Naive thymus-derived CD8-positive, alpha-beta T cell (primary cell): ENCODE results near the gene CAMKK2. TPM values are rescaled to one million over a fixed set of nuclear protein-coding genes. Genes with fewer than 3 reads are reported as not detected.
"Not testable (repeated sequence)": the region's sequence is repeated elsewhere in the genome, so short reads cannot be mapped to it uniquely, and the experiment has no call there.

Experiments used
- ATAC-seq, 2 donors: fragments of 150-1000 bp; cut with Tn5 transposase in 1 of 2; sonication (Bioruptor Pico), chemical (Tn5 transposase) in 1 of 2; 1 replicate in 1 of 2; 2 replicates in 1 of 2; pipeline ENCODE4 v1.10.0; 2021; ENCODE audit warnings: mild to moderate bottlenecking in 2 of 2, moderate library complexity in 2 of 2
- POLR2A ChIA-PET: fragments of 350-600 bp; sonication (Branson Sonifier 250); formaldehyde crosslinking; loops from one replicate; lab custom pipeline; 2021; ENCODE audit warnings: antibody characterized with exemption; lab: Charles Lee
- DNase-seq, 10 donors: peaks; one replicate each; pipeline versions ENCODE4 v3.0.0 to v3.0.0-alpha.2; 2020 to 2022
- H3K27ac Mint-ChIP-seq, 10 donors: one replicate each; pipeline ENCODE4 v1.8.0; 2020 to 2022; ENCODE audit warnings: mild to moderate bottlenecking in 10 of 10, mixed read lengths in 10 of 10, moderate library complexity in 4 of 10, inconsistent platforms in 1 of 10
- H3K27me3 Mint-ChIP-seq, 5 donors: one replicate each; pipeline ENCODE4 v1.8.0; 2021 to 2022; ENCODE audit warnings: mixed read lengths in 5 of 5
- H3K36me3 Mint-ChIP-seq, 3 donors: one replicate each; pipeline ENCODE4 v1.8.0; 2020 to 2022; ENCODE audit warnings: mixed read lengths in 3 of 3, mild to moderate bottlenecking in 2 of 3, inconsistent platforms in 1 of 3
- H3K4me1 Mint-ChIP-seq, 4 donors: one replicate each; pipeline ENCODE4 v1.8.0; 2021 to 2022; ENCODE audit warnings: mixed read lengths in 4 of 4
- H3K4me3 Mint-ChIP-seq, 10 donors: one replicate each; pipeline ENCODE4 v1.8.0; 2020 to 2022; ENCODE audit warnings: mild to moderate bottlenecking in 10 of 10, mixed read lengths in 10 of 10, moderate library complexity in 6 of 10, inconsistent platforms in 1 of 10
- H3K9me3 Mint-ChIP-seq, 9 donors: one replicate each; pipeline ENCODE4 v1.8.0; 2020 to 2022; ENCODE audit warnings: mixed read lengths in 9 of 9, mild to moderate bottlenecking in 3 of 9, inconsistent platforms in 1 of 9, moderate library complexity in 1 of 9
- polyA plus RNA-seq, 3 donors: library from polyadenylated mRNA; unstranded; fragments of 300-500 nt; fragmentation: Illumina TruSeq; gene quantifications; one replicate each; pipeline ENCODE4 v1.2.3, GENCODE V29; 2021
- total RNA-seq, 8 experiments: library from RNA in 2 of 8; stranded (reverse) in 2 of 8; gene quantifications; one replicate each; pipeline ENCODE4 v1.2.3 and lab custom pipeline; 2021 to 2026

CAMKK2 gene
- total and polyA plus RNA-seq, 5 experiments from 2014 or later: 10.0 to 15.5 (median 14.1) TPM

- H3K4me3 Mint-ChIP-seq: peak overlapping the region; percentile 4 to 91 (median 86)
- peaks cover 0 to 22% (median 5%) of the 10 kb centered on the region in 3 donors for H3K36me3 Mint-ChIP-seq
- no peaks in the 10 kb centered on the region for H3K27me3 Mint-ChIP-seq
- peak overlapping the region; percentile 99 to 100 (median 100) for H3K27ac Mint-ChIP-seq
- no peaks in the 10 kb centered on the region for H3K9me3 Mint-ChIP-seq
- ATAC-seq (no peak), DNase-seq (no peak)
- POLR2A ChIA-PET: interaction anchor here (0.8 to 4.2 kb wide), 7 partner anchors 12 to 30 kb away, joined by 3 to 47 read pairs (median 4); partner anchors contain the start of gene P2RX4
- H3K4me1 Mint-ChIP-seq: peaks cover 15 to 55% (median 49%) of the 10 kb centered on the region in 4 donors
These were observed 57.7 kb downstream of the CAMKK2 start for GRCh38 chr12:121238604-121239350.

- POLR2A ChIA-PET: interaction anchor here (0.9 to 4.2 kb wide), 6 partner anchors 11 to 145 kb away, joined by 3 to 47 read pairs (median 4); partner anchors contain the start of gene P2RX4
These were observed 58.4 kb downstream of the CAMKK2 start for GRCh38 chr12:121238086-121238485.

GRCh38 chr12:121237415-121237814, 59.1 kb downstream of the CAMKK2 start:
- H3K4me3 Mint-ChIP-seq: peak overlapping the region in 1 of 10 donors; percentile 38
- H3K27me3 Mint-ChIP-seq: no peaks in the 10 kb centered on the region
- ATAC-seq (no peak), DNase-seq (no peak)
- H3K4me1 Mint-ChIP-seq: peaks cover 15 to 47% (median 44%) of the 10 kb centered on the region in 4 donors
- POLR2A ChIA-PET: interaction anchor here (0.9 to 4.2 kb wide), 4 partner anchors 11 to 144 kb away, joined by 3 to 47 read pairs (median 3); no protein-coding TSS in a partner anchor
- peak overlapping the region; percentile 99 to 100 (median 100) for H3K27ac Mint-ChIP-seq
- no peaks in the 10 kb centered on the region for H3K9me3 Mint-ChIP-seq
- peaks cover 0 to 34% (median 6%) of the 10 kb centered on the region in 3 donors for H3K36me3 Mint-ChIP-seq

More at GRCh38 chr12:121238086-121238485, 58.4 kb downstream of the CAMKK2 start:
- ATAC-seq (no peak), DNase-seq (no peak)
- H3K9me3 Mint-ChIP-seq: no peaks in the 10 kb centered on the region
- H3K27me3 Mint-ChIP-seq: no peaks in the 10 kb centered on the region
- H3K4me1 Mint-ChIP-seq: peaks cover 15 to 48% (median 45%) of the 10 kb centered on the region in 4 donors
- H3K4me3 Mint-ChIP-seq: peak overlapping the region in 3 of 10 donors; percentile 38 to 39 (median 38)
- H3K27ac Mint-ChIP-seq: peak overlapping the region; percentile 99 to 100 (median 100)
- peaks cover 0 to 28% (median 5%) of the 10 kb centered on the region in 3 donors for H3K36me3 Mint-ChIP-seq

GRCh38 chr12:121236776-121237175, 59.7 kb downstream of the CAMKK2 start:
- Mint-ChIP-seq H3K27ac (peak overlapping the region in 7 of 10 donors; percentile 40 to 86 (median 66)), H3K4me1 (peaks cover 15 to 43% (median 40%) of the 10 kb centered on the region in 4 donors), H3K9me3 (no peaks in the 10 kb centered on the region), H3K36me3 (peaks cover 0 to 39% (median 6%) of the 10 kb centered on the region in 3 donors), H3K4me3 (no peak overlapping the region), H3K27me3 (no peaks in the 10 kb centered on the region)
- no peak for ATAC-seq
- DNase-seq: no peak
- POLR2A ChIA-PET: no interaction called here

GRCh38 chr12:121233628-121234020, 62.9 kb downstream of the CAMKK2 start:
- H3K27me3 Mint-ChIP-seq: no peaks in the 10 kb centered on the region
- ATAC-seq: no peak
- POLR2A ChIA-PET: interaction anchor here (0.8 kb wide), 1 partner anchor 9 kb away, joined by 8 read pairs; no protein-coding TSS in a partner anchor
- no peak overlapping the region for H3K4me3 Mint-ChIP-seq
- peak overlapping the region in 2 of 10 donors; percentile 9 to 77 for H3K27ac Mint-ChIP-seq
- no peaks in the 10 kb centered on the region for H3K9me3 Mint-ChIP-seq
- H3K36me3 Mint-ChIP-seq: peaks cover 0 to 48% (median 6%) of the 10 kb centered on the region in 3 donors
- H3K4me1 Mint-ChIP-seq: peaks cover 4 to 23% (median 12%) of the 10 kb centered on the region in 4 donors
- no peak for DNase-seq

- ATAC-seq: no peak
- peak overlapping the region in 4 of 10 donors; percentile 9 to 77 (median 30) for H3K27ac Mint-ChIP-seq
- no peak overlapping the region for H3K4me3 Mint-ChIP-seq
- H3K27me3 Mint-ChIP-seq: no peaks in the 10 kb centered on the region
- peaks cover 4 to 17% (median 9%) of the 10 kb centered on the region in 4 donors for H3K4me1 Mint-ChIP-seq
- POLR2A ChIA-PET: no interaction called here
- H3K9me3 Mint-ChIP-seq: no peaks in the 10 kb centered on the region
- no peak for DNase-seq
- H3K36me3 Mint-ChIP-seq: peaks cover 0 to 51% (median 6%) of the 10 kb centered on the region in 3 donors
These were observed 63.4 kb downstream of the CAMKK2 start for GRCh38 chr12:121232977-121233627.

GRCh38 chr12:121232163-121232562, 64.3 kb downstream of the CAMKK2 start:
- POLR2A ChIA-PET: no interaction called here
- Mint-ChIP-seq H3K36me3 (peaks cover 0 to 51% (median 6%) of the 10 kb centered on the region in 3 donors), H3K4me3 (no peak overlapping the region), H3K4me1 (peaks cover 0 to 15% (median 7%) of the 10 kb centered on the region in 4 donors), H3K27me3 (no peaks in the 10 kb centered on the region), H3K9me3 (no peaks in the 10 kb centered on the region), H3K27ac (peak overlapping the region in 2 of 10 donors; percentile 75 to 83)
- DNase-seq (no peak), ATAC-seq (no peak)

- no peaks in the 10 kb centered on the region for H3K9me3 Mint-ChIP-seq
- H3K4me3 Mint-ChIP-seq: peak overlapping the region in 1 of 10 donors; percentile 4
- POLR2A ChIA-PET: interaction anchor here (0.9 to 1.5 kb wide), 2 partner anchors 12 to 165 kb away, joined by 3 to 4 read pairs; no protein-coding TSS in a partner anchor
- no peak for DNase-seq
- peaks cover 0 to 47% (median 9%) of the 10 kb centered on the region in 3 donors for H3K36me3 Mint-ChIP-seq
- peak overlapping the region in 4 of 10 donors; percentile 10 to 56 (median 34) for H3K27ac Mint-ChIP-seq
- peak in 1 of 2 donors; percentile 18 for ATAC-seq
- peaks cover 2 to 30% (median 16%) of the 10 kb centered on the region in 4 donors for H3K4me1 Mint-ChIP-seq
- no peaks in the 10 kb centered on the region for H3K27me3 Mint-ChIP-seq
These were observed 66.0 kb downstream of the CAMKK2 start for GRCh38 chr12:121230538-121230907.

GRCh38 chr12:121229826-121230537, 66.5 kb downstream of the CAMKK2 start:
- peak overlapping the region in 1 of 10 donors; percentile 4 for H3K4me3 Mint-ChIP-seq
- POLR2A ChIA-PET: interaction anchor here (0.6 to 1.5 kb wide), 3 partner anchors 12 to 359 kb away, joined by 3 to 5 read pairs (median 4); no protein-coding TSS in a partner anchor
- peak overlapping the region in 5 of 10 donors; percentile 28 to 81 (median 56) for H3K27ac Mint-ChIP-seq
- not testable (repeated sequence) for H3K27me3 Mint-ChIP-seq, H3K9me3 Mint-ChIP-seq
- ATAC-seq (peak; percentile 68 to 83), DNase-seq (peak in 9 of 10 donors; percentile 29 to 78 (median 49))
- H3K4me1 Mint-ChIP-seq: peaks cover 2 to 34% (median 17%) of the 10 kb centered on the region in 4 donors
- H3K36me3 Mint-ChIP-seq: peaks cover 0 to 41% (median 9%) of the 10 kb centered on the region in 3 donors

- Mint-ChIP-seq H3K36me3 (peaks cover 0 to 32% (median 4%) of the 10 kb centered on the region in 3 donors), H3K4me3 (no peak overlapping the region), H3K4me1 (peaks cover 6 to 42% (median 25%) of the 10 kb centered on the region in 4 donors), H3K9me3 (no peaks in the 10 kb centered on the region), H3K27me3 (no peaks in the 10 kb centered on the region), H3K27ac (peak overlapping the region in 1 of 10 donors; percentile 19)
- DNase-seq: no peak
- POLR2A ChIA-PET: interaction anchor here (1.5 kb wide), 1 partner anchor 11 kb away, joined by 4 read pairs; no protein-coding TSS in a partner anchor
- no peak for ATAC-seq
These were observed 67.4 kb downstream of the CAMKK2 start for GRCh38 chr12:121228919-121229665.

GRCh38 chr12:121227294-121227693, 69.2 kb downstream of the CAMKK2 start:
- no peaks in the 10 kb centered on the region for H3K27me3 Mint-ChIP-seq
- no peak overlapping the region for H3K4me3 Mint-ChIP-seq
- DNase-seq (no peak), ATAC-seq (no peak)
- H3K36me3 Mint-ChIP-seq: peaks cover 0 to 19% (median 3%) of the 10 kb centered on the region in 3 donors
- H3K9me3 Mint-ChIP-seq: no peaks in the 10 kb centered on the region
- POLR2A ChIA-PET: interaction anchor here (1.0 kb wide), 1 partner anchor 10 kb away, joined by 3 read pairs; no protein-coding TSS in a partner anchor
- H3K27ac Mint-ChIP-seq: peak overlapping the region in 7 of 10 donors; percentile 14 to 81 (median 35)
- peaks cover 16 to 58% (median 42%) of the 10 kb centered on the region in 4 donors for H3K4me1 Mint-ChIP-seq
